ENCODE results near the gene ABCC5. TPM values are rescaled to one million over a fixed set of nuclear protein-coding genes. Genes with fewer than 3 reads are reported as not detected.

Gene ABCC5
- total RNA-seq, 2 donors from 2014 or later = 9.1 to 22.4 TPM

Other genes with a start within 250 kb of the ABCC5 start
- 1 to 10 TPM in 1 of 2 donors, not detected in 1; 1.4 TPM for gene MAP6D1, start 192.3 kb downstream of the ABCC5 start, total RNA-seq
- gene PARL, start 133.0 kb downstream of the ABCC5 start, total RNA-seq = 10 to 100 TPM; 88.7 to 94.2 TPM
- gene HTR3D, start 13.9 kb upstream of the ABCC5 start, total RNA-seq = not detected
- not detected for gene HTR3C, start 35.2 kb upstream of the ABCC5 start, total RNA-seq
- not detected for gene HTR3E, start 79.2 kb upstream of the ABCC5 start, total RNA-seq
- 10 to 100 TPM; 48.6 to 56.1 TPM for gene EIF2B5, start 117.5 kb upstream of the ABCC5 start, total RNA-seq
- gene DVL3, start 137.5 kb upstream of the ABCC5 start, total RNA-seq = 10 to 100 TPM; 30.1 to 41.7 TPM
- 100 to 1,000 TPM; 207 to 288 TPM for gene AP2M1, start 157.0 kb upstream of the ABCC5 start, total RNA-seq
- 10 to 100 TPM; 76.6 to 81.3 TPM for gene ABCF3, start 168.3 kb upstream of the ABCC5 start, total RNA-seq
- not detected for gene VWA5B2, start 211.7 kb upstream of the ABCC5 start, total RNA-seq
- 10 to 100 TPM; 35.5 to 35.8 TPM for gene ALG3, start 231.1 kb upstream of the ABCC5 start, total RNA-seq
- gene EEF1AKMT4, start 231.8 kb upstream of the ABCC5 start, total RNA-seq = 1 to 10 TPM; 8.3 to 9.9 TPM
- under 1 TPM; 0.18 to 0.34 TPM for gene CAMK2N2, start 243.7 kb upstream of the ABCC5 start, total RNA-seq

Data from activated naive CD4-positive, alpha-beta T cell treated with anti-CD3 and anti-CD28 coated beads, Interleukin-2, amount 50 U/mL, for 72 hours (primary cell).